Small intestine (tissue), 7 donors: ENCODE data around the gene C1orf232. TPM values are rescaled to one million over a fixed set of nuclear protein-coding genes. Genes with fewer than 3 reads are reported as not detected.

Experiments used
- DNase-seq, 2 donors: peaks; one replicate each; pipeline versions ENCODE4 v3.0.0 to v3.0.0-alpha.2; 2013
- FAIRE-seq: peaks from 2 replicates; lab custom pipeline; 2012; peaks lifted over from hg19 to GRCh38; lab: Jason Lieb, UNC
- H3K27ac ChIP-seq, 3 donors: one replicate each; pipeline ENCODE4 v1.5.1; 2013; ENCODE audit warnings: low read length in 2 of 3, mild to moderate bottlenecking in 2 of 3, control low read depth in 1 of 3, inconsistent platforms in 1 of 3, low read depth in 1 of 3, moderate library complexity in 1 of 3
- H3K27me3 ChIP-seq, 3 donors: one replicate each; pipeline ENCODE4 v1.6.1; 2013; ENCODE audit warnings: low read length in 3 of 3, inconsistent platforms in 1 of 3; ENCODE audit not compliant: control insufficient read depth in 3 of 3, insufficient read depth in 3 of 3
- H3K36me3 ChIP-seq, 3 donors: one replicate each; pipeline ENCODE4 v1.6.1; 2013; ENCODE audit warnings: low read length in 3 of 3, inconsistent platforms in 1 of 3, low read depth in 1 of 3, mild to moderate bottlenecking in 1 of 3, moderate library complexity in 1 of 3; ENCODE audit not compliant: control insufficient read depth in 3 of 3, insufficient read depth in 2 of 3
- H3K4me1 ChIP-seq, 3 donors: one replicate each; pipeline ENCODE4 v1.6.1; 2013; ENCODE audit warnings: low read length in 2 of 3, inconsistent platforms in 1 of 3, low read depth in 1 of 3, mild to moderate bottlenecking in 1 of 3, moderate library complexity in 1 of 3; ENCODE audit not compliant: control insufficient read depth in 3 of 3, insufficient read depth in 2 of 3
- H3K4me3 ChIP-seq, 3 donors: one replicate each; pipeline ENCODE4 v1.5.1; 2013; ENCODE audit warnings: low read length in 3 of 3, control low read depth in 1 of 3, inconsistent platforms in 1 of 3, low read depth in 1 of 3, mild to moderate bottlenecking in 1 of 3, moderate library complexity in 1 of 3
- H3K9me3 ChIP-seq, 2 donors: one replicate each; pipeline ENCODE4 v1.6.1; 2013; ENCODE audit warnings: low read depth in 1 of 2, low read length in 1 of 2; ENCODE audit not compliant: control insufficient read depth in 2 of 2, insufficient read depth in 1 of 2
- WGBS, 3 donors: extraction: QIAGEN DNeasy Blood & Tissue Kit; methylation state at CpG; one replicate each; pipeline ENCODE4 v1.1.7; 2013; 5-methylcytosine and 5-hydroxymethylcytosine counted together
- polyA plus RNA-seq, 4 donors: library from polyadenylated mRNA; stranded (reverse) in 3 of 4; unstranded in 1 of 4; fragments of 200-250 nt in 3 of 4; fragments of 120-200 nt in 1 of 4; gene quantifications; one replicate each; pipeline versions ENCODE4 v1.2.1 to v1.2.3, GENCODE V29; 2013
- donor health status: healthy with polysubstance abuse.
- donor health status: control.
- donor health status: control.
- donor health status: Bipolar disorder and iron deficiency.
- donor health status: healthy.

C1orf232 gene
- polyA plus RNA-seq, 4 donors = not detected

DNA sequence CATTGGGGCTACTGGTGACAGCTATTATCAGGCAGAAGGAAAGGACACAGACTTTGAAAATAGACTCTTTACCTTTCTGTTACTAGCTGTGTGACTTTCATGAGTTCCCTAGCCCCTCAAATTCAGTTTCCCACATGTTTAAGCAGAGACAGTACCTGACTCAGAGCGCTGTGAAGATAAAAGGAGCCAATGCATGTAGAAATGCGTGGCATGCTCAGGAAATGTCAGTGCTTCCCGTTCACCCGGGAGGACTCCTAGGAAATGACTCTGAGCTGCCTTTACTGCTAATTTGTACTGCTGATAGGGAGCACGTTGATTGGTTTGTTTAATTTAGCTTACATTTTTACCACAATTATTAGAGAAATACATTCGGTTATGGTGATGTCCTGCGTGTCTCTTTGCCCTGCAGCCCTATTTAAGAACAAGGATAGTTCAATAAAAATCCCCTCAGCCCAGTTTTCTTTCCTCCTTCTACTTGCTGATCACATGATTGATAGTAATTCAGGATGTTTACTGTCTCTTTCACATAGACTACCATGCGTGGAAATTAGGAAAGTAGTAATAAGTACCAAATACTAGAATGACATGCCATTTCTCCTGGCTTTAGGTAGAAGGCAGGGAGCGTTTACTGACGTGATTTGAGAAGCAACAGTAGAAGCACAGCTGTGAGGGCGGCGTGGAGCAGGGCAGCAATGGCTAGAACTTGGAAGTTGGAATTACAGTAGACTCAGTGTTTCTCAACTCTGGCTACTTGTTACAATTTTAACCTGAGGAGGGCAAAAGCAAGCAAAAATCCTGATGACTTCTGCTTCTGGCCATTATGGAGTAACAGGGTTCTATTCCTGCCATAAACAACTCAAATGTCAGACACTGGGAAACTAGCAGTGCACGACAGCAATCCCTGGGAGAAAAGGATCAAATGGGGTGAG, 41.3 kb downstream of the C1orf232 start:
- H3K4me1 ChIP-seq = peaks cover 0 to 15% (median 0%) of the 10 kb centered on the region in 3 donors
- 13 to 37% (median 25%) methylated on average over 13 of the region's 13 CpGs for WGBS, 3 donors
- H3K36me3 ChIP-seq = no peaks in the 10 kb centered on the region
- peak overlapping the region; percentile 60 to 88 (median 62) for H3K27ac ChIP-seq
- no peaks in the 10 kb centered on the region for H3K27me3 ChIP-seq
- peak overlapping the region in 1 of 3 donors; percentile 27 for H3K4me3 ChIP-seq
- FAIRE-seq = no peak
- DNase-seq = peak in 1 of 2 donors; percentile 63
- H3K9me3 ChIP-seq = no peaks in the 10 kb centered on the region

GRCh38 chr1:26126321-26127084, 42.3 kb downstream of the C1orf232 start:
- FAIRE-seq = no peak
- peaks cover 0 to 17% (median 0%) of the 10 kb centered on the region in 3 donors for H3K4me1 ChIP-seq

GRCh38 chr1:26125946-26126320, 42.8 kb downstream of the C1orf232 start:
- Histone ChIP-seq H3K27me3 (no peaks in the 10 kb centered on the region), H3K4me3 (no peak overlapping the region), H3K4me1 (peaks cover 0 to 17% (median 0%) of the 10 kb centered on the region in 3 donors), H3K36me3 (peaks cover 0 to 2% (median 0%) of the 10 kb centered on the region in 3 donors), H3K27ac (peak overlapping the region; percentile 62 to 77 (median 68)), H3K9me3 (no peaks in the 10 kb centered on the region)
- DNase-seq (no peak), FAIRE-seq (no peak)
- whole genome bisulfite sequencing, 3 donors = 13 to 32% (median 14%) methylated on average over 1 of the region's 1 CpG

More at GRCh38 chr1:26126321-26127084, 42.3 kb downstream of the C1orf232 start:
- Histone ChIP-seq H3K9me3 (no peaks in the 10 kb centered on the region), H3K27ac (peak overlapping the region; percentile 62 to 88 (median 77)), H3K27me3 (no peaks in the 10 kb centered on the region), H3K4me3 (peak overlapping the region in 1 of 3 donors; percentile 29), H3K36me3 (peaks cover 0 to 2% (median 0%) of the 10 kb centered on the region in 3 donors)
- WGBS, 3 donors = 8 to 36% (median 15%) methylated on average over 9 of the region's 9 CpGs
- peak; percentile 84 to 95 for DNase-seq

DNA sequence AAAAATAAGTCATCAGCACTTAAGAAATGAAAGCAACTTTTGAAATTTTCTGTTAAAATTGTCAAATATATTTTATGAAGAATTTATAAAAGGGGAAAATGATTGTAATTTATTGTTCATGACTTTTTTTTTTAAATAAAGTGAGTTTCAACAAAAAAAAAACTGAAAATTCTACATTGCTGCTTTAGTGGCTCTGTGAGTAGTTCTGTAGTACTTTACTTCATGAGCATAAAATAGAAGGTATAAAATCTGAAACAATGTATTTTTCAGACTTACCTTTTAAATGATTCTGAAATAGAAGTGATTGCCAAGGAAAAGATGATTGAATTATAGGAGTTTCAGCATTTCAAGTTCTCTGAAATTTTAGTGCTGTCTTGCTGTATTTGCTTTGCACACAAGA, 43.4 kb downstream of the C1orf232 start:
- FAIRE-seq (no peak), DNase-seq (no peak)
- Histone ChIP-seq H3K4me3 (no peak overlapping the region), H3K36me3 (peaks cover 0 to 2% (median 2%) of the 10 kb centered on the region in 3 donors), H3K9me3 (no peaks in the 10 kb centered on the region), H3K27ac (no peak overlapping the region), H3K27me3 (no peaks in the 10 kb centered on the region), H3K4me1 (peaks cover 0 to 17% (median 0%) of the 10 kb centered on the region in 3 donors)

GRCh38 chr1:26124418-26125331, 44.1 kb downstream of the C1orf232 start:
- no peak for FAIRE-seq
- Histone ChIP-seq H3K27me3 (no peaks in the 10 kb centered on the region), H3K36me3 (peaks cover 0 to 5% (median 2%) of the 10 kb centered on the region in 3 donors), H3K27ac (peak overlapping the region in 1 of 3 donors; percentile 49), H3K4me3 (no peak overlapping the region), H3K4me1 (peaks cover 0 to 17% (median 0%) of the 10 kb centered on the region in 3 donors), H3K9me3 (no peaks in the 10 kb centered on the region)
- no peak for DNase-seq
- 48 to 68% (median 58%) methylated on average over 4 of the region's 4 CpGs for WGBS, 3 donors

GRCh38 chr1:26122988-26123973, 45.5 kb downstream of the C1orf232 start:
- H3K9me3 ChIP-seq = no peaks in the 10 kb centered on the region
- FAIRE-seq = no peak
- H3K27me3 ChIP-seq = no peaks in the 10 kb centered on the region
- DNase-seq = peak in 1 of 2 donors; percentile 36
- WGBS, 3 donors = 74 to 86% (median 81%) methylated on average over 7 of the region's 7 CpGs
- peaks cover 2 to 13% (median 4%) of the 10 kb centered on the region in 3 donors for H3K36me3 ChIP-seq
- no peak overlapping the region for H3K27ac ChIP-seq
- peaks cover 0 to 17% (median 0%) of the 10 kb centered on the region in 3 donors for H3K4me1 ChIP-seq
- no peak overlapping the region for H3K4me3 ChIP-seq
